ENCODE results near the gene S100A6. TPM values are rescaled to one million over a fixed set of nuclear protein-coding genes. Genes with fewer than 3 reads are reported as not detected.

S100A6 gene
- total RNA-seq, 6 experiments from 2014 or later, result 6.6 to 24.0 (median 12.0) TPM

GRCh38 chr1:153485863-153486262, 49.9 kb downstream of the S100A6 start:
- Histone ChIP-seq H3K36me3 (no peaks in the 10 kb centered on the region), H3K4me3 (no peak overlapping the region), H3K27me3 (no peaks in the 10 kb centered on the region), H3K4me1 (no peaks in the 10 kb centered on the region), H3K27ac (no peak overlapping the region), H3K9me3 (no peaks in the 10 kb centered on the region)
- TF ChIP-seq, protein P1, sequence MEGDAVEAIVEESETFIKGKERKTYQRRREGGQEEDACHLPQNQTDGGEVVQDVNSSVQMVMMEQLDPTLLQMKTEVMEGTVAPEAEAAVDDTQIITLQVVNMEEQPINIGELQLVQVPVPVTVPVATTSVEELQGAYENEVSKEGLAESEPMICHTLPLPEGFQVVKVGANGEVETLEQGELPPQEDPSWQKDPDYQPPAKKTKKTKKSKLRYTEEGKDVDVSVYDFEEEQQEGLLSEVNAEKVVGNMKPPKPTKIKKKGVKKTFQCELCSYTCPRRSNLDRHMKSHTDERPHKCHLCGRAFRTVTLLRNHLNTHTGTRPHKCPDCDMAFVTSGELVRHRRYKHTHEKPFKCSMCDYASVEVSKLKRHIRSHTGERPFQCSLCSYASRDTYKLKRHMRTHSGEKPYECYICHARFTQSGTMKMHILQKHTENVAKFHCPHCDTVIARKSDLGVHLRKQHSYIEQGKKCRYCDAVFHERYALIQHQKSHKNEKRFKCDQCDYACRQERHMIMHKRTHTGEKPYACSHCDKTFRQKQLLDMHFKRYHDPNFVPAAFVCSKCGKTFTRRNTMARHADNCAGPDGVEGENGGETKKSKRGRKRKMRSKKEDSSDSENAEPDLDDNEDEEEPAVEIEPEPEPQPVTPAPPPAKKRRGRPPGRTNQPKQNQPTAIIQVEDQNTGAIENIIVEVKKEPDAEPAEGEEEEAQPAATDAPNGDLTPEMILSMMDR (IDR thresholded peaks at IDR 0.05), result no peak
- no peak for TF ChIP-seq POLR2A (IDR thresholded peaks at IDR 0.05)
- no peak for DNase-seq
- no CpG with 5 or more reads among the region's 2 CpGs for WGBS (ENCODE audit: insufficient coverage, low coverage, low lambda C conversion rate, missing lambda C conversion rate)
- ATAC-seq, result no peak
- intact Hi-C loops (cut with DNase I), result no loop called here

Other genes starting within 250 kb of the S100A6 start
- gene PGLYRP3, start 223.0 kb downstream of the S100A6 start, total RNA-seq, result not detected
- gene PGLYRP4, start 187.2 kb downstream of the S100A6 start, total RNA-seq, result not detected
- gene S100A9, start 178.1 kb downstream of the S100A6 start, total RNA-seq, result 10 to 100 TPM; 34.3 to 96.8 (median 64.5) TPM
- gene S100A12, start 160.4 kb downstream of the S100A6 start, total RNA-seq, result 1 to 10 TPM; 1.5 to 3.8 (median 3.0) TPM
- gene S100A8, start 144.9 kb downstream of the S100A6 start, total RNA-seq, result 10 to 100 TPM; 16.0 to 47.4 (median 30.0) TPM
- not detected for gene S100A7A, start 119.5 kb downstream of the S100A6 start, total RNA-seq
- not detected for gene S100A7, start 75.3 kb downstream of the S100A6 start, total RNA-seq
- not detected for gene S100A5, start 4.9 kb upstream of the S100A6 start, total RNA-seq
- 10 to 100 TPM in 4 of 6 experiments, 1 to 10 TPM in 2; 7.6 to 21.6 (median 14.0) TPM for gene S100A4, start 9.8 kb upstream of the S100A6 start, total RNA-seq
- under 1 TPM in 1 of 6 experiments, not detected in 5; 0.29 TPM for gene S100A3, start 13.3 kb upstream of the S100A6 start, total RNA-seq
- gene S100A2, start 29.9 kb upstream of the S100A6 start, total RNA-seq, result not detected
- 100 to 1,000 TPM in 2 of 6 experiments, 10 to 100 TPM in 4; 55.9 to 151 (median 71.8) TPM for gene S100A16, start 77.1 kb upstream of the S100A6 start, total RNA-seq
- gene S100A14, start 80.3 kb upstream of the S100A6 start, total RNA-seq, result 10 to 100 TPM in 2 of 6 experiments, 1 to 10 TPM in 4; 1.8 to 14.0 (median 5.2) TPM
- gene S100A13, start 91.5 kb upstream of the S100A6 start, total RNA-seq, result 10 to 100 TPM; 10.4 to 24.5 (median 21.9) TPM
- 1 to 10 TPM in 3 of 6 experiments, under 1 TPM in 3; 0.40 to 2.1 (median 1.0) TPM for gene S100A1, start 92.4 kb upstream of the S100A6 start, total RNA-seq
- gene CHTOP, start 98.1 kb upstream of the S100A6 start, total RNA-seq, result 10 to 100 TPM; 21.9 to 29.7 (median 26.0) TPM
- 10 to 100 TPM; 14.6 to 33.2 (median 18.0) TPM for gene SNAPIN, start 122.7 kb upstream of the S100A6 start, total RNA-seq
- 10 to 100 TPM; 30.2 to 55.9 (median 38.7) TPM for gene ILF2, start 135.0 kb upstream of the S100A6 start, total RNA-seq
- gene NPR1, start 142.7 kb upstream of the S100A6 start, total RNA-seq, result 10 to 100 TPM in 1 of 6 experiments, 1 to 10 TPM in 5; 5.0 to 14.4 (median 5.7) TPM
- 10 to 100 TPM; 16.5 to 29.1 (median 22.6) TPM for gene INTS3, start 192.1 kb upstream of the S100A6 start, total RNA-seq
- 10 to 100 TPM; 25.4 to 50.4 (median 36.9) TPM for gene SLC27A3, start 239.4 kb upstream of the S100A6 start, total RNA-seq

All from right lobe of liver (tissue), 6 donors.